OCI-M1 (cell line): ENCODE results near the gene HSD11B2.

ENCODE experiments used
- DNase-seq: peaks from one replicate; lab custom pipeline; 2025; lab: John Stamatoyannopoulos, UW

HSD11B2 gene

GRCh38 chr16:67451704-67452435 lies 20.9 kb downstream of the HSD11B2 start:
- DNase-seq: no peak

- no peak for DNase-seq
Observed at GRCh38 chr16:67454104-67454503, 23.2 kb downstream of the HSD11B2 start.

DNA sequence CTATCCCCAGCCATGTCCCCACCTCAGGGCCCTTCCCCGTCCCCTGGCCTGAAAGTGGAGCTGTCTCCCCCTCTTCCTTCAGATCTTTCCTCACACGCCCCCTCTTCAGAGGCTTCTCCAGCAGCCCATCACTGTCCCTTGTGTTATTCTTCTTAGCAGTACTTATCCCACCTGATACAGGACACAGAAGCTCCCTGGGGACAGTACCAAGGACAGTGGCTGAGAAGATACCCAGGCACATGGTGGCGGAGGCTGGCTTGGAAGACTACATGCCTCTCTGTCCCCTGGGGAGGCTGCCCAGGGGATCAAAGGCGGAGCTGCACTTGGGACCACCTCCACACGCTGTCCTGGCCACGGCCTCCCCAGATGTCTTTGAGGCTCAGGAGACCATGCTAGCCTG lies 23.9 kb downstream of the HSD11B2 start:
- DNase-seq: no peak

- peak; percentile 5 for DNase-seq
Observed at GRCh38 chr16:67456391-67457081, 25.6 kb downstream of the HSD11B2 start.

- DNase-seq: no peak
Observed at GRCh38 chr16:67457611-67458010, 26.7 kb downstream of the HSD11B2 start.

GRCh38 chr16:67458121-67458641 lies 27.3 kb downstream of the HSD11B2 start:
- DNase-seq: no peak

GRCh38 chr16:67459066-67459860 lies 28.3 kb downstream of the HSD11B2 start:
- DNase-seq: no peak

DNA sequence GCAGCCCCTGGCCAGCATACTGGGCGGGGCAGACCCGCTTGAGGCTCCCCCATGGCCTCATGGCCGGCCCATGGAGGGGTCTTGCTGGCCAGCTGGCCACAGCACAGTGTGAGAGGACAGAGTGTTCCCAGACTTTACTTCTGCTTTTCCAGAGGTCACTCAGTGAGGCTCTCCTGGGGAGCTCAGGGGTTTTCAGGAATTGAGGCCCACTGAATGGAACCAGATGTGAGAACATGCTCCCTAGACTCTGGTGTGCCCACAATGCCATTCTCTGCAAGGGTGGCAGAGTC lies 28.9 kb downstream of the HSD11B2 start:
- no peak for DNase-seq

- peak; percentile 68 for DNase-seq
Observed at GRCh38 chr16:67460168-67460567, 29.2 kb downstream of the HSD11B2 start.

- no peak for DNase-seq
Observed at GRCh38 chr16:67460961-67461360, 30.0 kb downstream of the HSD11B2 start.

GRCh38 chr16:67461600-67462278 lies 30.8 kb downstream of the HSD11B2 start:
- DNase-seq: no peak

DNA sequence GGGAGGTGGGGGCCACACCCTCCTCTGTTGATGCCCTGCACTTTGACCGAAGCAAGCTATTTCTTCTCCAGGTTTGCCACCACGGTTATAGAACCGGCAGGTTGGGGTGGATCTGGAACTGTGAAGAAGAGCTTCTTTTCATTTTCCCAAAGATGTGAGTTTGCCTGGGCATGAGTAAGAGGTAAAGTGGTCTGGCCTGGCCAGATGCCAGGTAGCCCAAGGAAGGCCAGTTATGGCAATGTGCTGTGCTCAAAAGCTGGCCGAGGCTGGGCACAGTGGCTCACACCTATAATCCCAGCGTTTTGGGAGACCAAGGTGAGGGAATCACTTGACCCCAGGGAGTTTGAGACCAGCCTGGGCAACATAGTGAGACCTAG lies 31.3 kb downstream of the HSD11B2 start:
- no peak for DNase-seq

- DNase-seq: no peak
Observed at GRCh38 chr16:67463059-67463458, 32.1 kb downstream of the HSD11B2 start.

DNA sequence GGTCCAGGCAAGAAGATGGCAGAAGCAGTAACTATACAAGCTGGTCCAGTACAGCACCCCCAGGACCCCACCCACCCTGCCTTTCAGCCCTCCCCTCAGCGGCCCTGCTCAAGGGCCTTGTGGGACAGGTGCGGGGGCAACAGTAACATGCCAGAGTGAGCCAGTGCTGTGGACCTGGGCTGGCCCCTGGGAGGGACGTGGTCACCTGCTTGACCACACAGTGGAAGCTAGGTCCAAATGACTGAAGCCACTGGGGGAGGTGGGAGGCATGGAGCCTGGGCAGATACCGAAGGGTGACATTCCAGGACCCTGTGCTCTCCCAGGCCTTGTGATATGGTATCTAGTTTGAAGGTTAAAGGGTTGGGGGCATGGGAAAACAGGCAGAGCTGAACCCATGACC lies 32.8 kb downstream of the HSD11B2 start:
- no peak for DNase-seq

GRCh38 chr16:67464565-67464964 lies 33.6 kb downstream of the HSD11B2 start:
- DNase-seq: no peak

- no peak for DNase-seq
Observed at GRCh38 chr16:67466581-67466980, 35.7 kb downstream of the HSD11B2 start.

DNA sequence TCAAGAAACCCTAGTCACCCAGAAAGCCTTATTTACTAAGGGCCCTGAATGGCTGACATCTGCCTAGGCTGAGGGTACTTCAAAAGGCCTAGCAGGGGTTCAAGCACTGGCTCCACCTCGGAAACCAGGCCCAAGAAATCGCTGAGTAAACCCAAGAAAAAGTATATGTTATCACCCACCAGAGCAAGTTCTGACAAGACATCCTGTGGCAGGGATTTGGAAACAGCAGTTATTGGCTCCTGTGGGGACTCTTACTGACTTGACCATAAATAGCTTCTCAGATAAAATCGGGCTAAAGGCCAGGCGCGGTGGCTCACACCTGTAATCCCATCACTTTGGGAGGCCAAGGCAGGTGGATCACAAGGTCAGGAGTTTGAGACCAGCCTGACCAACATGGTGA lies 37.8 kb downstream of the HSD11B2 start:
- no peak for DNase-seq

- DNase-seq: no peak
Observed at GRCh38 chr16:67470359-67470758, 39.4 kb downstream of the HSD11B2 start.

GRCh38 chr16:67471758-67472384 lies 41.0 kb downstream of the HSD11B2 start:
- DNase-seq: no peak

DNA sequence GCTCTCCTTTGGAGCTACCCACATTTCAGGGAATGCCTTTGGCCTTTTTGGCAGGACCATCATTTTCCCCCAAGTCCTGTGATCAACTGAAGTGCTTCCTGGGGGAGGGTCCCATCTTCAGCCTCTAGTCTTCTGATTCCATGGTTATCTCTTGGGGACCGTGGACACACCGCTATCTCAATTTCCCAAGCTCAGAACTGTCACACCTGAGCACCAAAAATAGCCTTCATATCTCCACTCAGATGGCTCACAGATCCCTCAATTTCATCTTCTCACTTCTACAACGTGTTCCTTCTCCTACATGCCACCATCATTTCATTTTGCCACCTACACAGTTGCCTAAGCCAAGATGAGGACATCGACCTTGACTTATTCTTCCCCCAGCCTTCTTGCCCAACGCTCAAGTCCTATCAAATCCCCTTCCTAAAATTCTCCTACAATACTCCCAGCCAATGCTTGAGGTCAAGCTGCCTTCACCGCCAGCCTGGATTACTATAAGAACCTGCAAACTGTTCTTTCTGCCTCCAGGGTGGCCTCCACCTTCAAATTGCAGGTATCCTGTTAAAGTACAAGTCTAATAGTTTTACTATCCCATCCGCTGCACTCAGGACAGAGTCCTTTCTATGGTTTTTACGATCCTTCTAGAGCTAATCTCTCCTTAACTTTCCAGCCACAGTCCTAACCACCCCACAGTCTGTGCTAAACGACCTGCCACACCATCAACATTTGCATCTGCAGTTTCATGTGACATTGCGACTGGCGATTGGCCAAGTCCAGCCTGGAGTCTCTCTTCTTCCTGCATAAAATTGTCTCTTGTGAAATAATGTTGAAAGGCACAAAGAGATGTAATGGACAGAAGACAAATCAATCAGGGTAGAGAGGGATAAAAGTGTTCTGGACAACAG lies 43.9 kb downstream of the HSD11B2 start:
- no peak for DNase-seq
